Gastroesophageal sphincter (tissue), 3 donors: ENCODE measurements around the gene CSAG1.
"Not testable (repeated sequence)": the region's sequence is repeated elsewhere in the genome, so short reads cannot be mapped to it uniquely, and the experiment has no call there.

Experiments
- CTCF ChIP-seq, 4 experiments: fragments of 200-600 bp in 2 of 4; fragments of 450-650 bp in 2 of 4; sonication (generic) in 1 of 4; IDR thresholded peaks; one replicate each; pipeline ENCODE4 v1.5.1; 2017 to 2019; ENCODE audit warnings: antibody characterized with exemption in 4 of 4, mild to moderate bottlenecking in 2 of 4, moderate library complexity in 2 of 4
- POLR2A ChIP-seq, 2 donors: fragments of 450-650 bp; IDR thresholded peaks; one replicate each; pipeline ENCODE4 v1.6.1; 2017; ENCODE audit warnings: antibody characterized with exemption in 2 of 2, mild to moderate bottlenecking in 2 of 2, moderate library complexity in 1 of 2
- POLR2AphosphoS5 ChIP-seq: sonication (generic); formaldehyde crosslinking; IDR thresholded peaks from one replicate; pipeline ENCODE4 v1.6.1; 2017; ENCODE audit warnings: antibody characterized with exemption

DNA sequence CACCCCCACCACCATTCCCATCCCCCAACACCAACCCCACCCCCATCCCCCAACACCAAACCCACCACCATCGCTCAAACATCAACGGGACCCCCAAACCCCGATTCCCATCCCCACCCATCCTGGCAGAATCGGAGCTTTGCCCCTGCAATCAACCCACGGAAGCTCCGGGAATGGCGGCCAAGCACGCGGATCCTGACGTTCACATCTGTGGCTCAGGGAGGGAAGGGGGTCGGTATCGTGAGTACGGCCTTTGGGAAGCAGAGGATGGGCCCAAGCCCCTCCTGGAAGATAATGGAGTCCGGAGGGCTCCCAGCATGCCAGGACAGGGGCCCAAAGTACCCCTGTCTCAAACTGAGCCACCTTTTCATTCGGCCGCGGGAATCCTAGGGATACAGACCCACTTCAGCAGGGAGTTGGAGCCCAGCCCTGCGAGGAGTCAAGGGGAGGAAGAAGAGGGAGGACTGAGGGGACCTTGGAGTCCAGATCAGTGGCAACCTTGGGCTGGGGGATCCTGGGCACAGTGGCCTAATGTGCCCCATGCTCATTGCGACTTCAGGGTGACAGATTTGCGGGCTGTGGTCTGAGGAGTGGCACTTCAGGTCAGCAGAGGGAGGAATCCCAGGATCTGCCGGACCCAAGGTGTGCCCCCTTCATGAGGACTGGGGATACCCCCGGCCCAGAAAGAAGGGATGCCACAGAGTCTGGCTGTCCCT, 780 bp upstream of the CSAG1 start:
- TF ChIP-seq POLR2AphosphoS5; CTCF (IDR thresholded peaks at IDR 0.05); POLR2A (IDR thresholded peaks at IDR 0.05): not testable (repeated sequence)
